Neural progenitor cell (in vitro differentiated cells): ENCODE results near the gene CELF4. TPM values are rescaled to one million over a fixed set of nuclear protein-coding genes. Genes with fewer than 3 reads are reported as not detected.

Experiments
- DNase-seq: peaks from one replicate; pipeline ENCODE4 v3.0.0-alpha.2; 2016; ENCODE audit warnings: low spot score
- H2AFZ ChIP-seq: fragments of 200-600 bp; sonication (generic); replicated peaks from 2 replicates; pipeline ENCODE4 v1.6.1; 2016; ENCODE audit warnings: antibody characterized with exemption
- H3F3A ChIP-seq: fragments of 200-600 bp; sonication (generic); 2 replicates; pipeline ENCODE4 v1.6.1; 2016; ENCODE audit warnings: antibody characterized with exemption, low read depth
- H3K27ac ChIP-seq: fragments of 200-600 bp; sonication (generic); 2 replicates; pipeline ENCODE4 v1.5.1; 2016; ENCODE audit warnings: mild to moderate bottlenecking
- H3K27me3 ChIP-seq: fragments of 200-600 bp; sonication (generic); 2 replicates; pipeline ENCODE4 v1.6.1; 2016; ENCODE audit warnings: mild to moderate bottlenecking, moderate library complexity
- H3K36me3 ChIP-seq: fragments of 200-600 bp; sonication (generic); 2 replicates; pipeline ENCODE4 v1.5.1; 2016
- H3K4me1 ChIP-seq: fragments of 200-600 bp; sonication (generic); 2 replicates; pipeline ENCODE4 v1.6.1; 2016; ENCODE audit warnings: mixed run types
- H3K4me2 ChIP-seq: fragments of 200-600 bp; sonication (generic); 2 replicates; pipeline ENCODE4 v1.6.1; 2016
- H3K4me3 ChIP-seq: fragments of 200-600 bp; sonication (generic); 2 replicates; pipeline ENCODE4 v1.5.1; 2016
- H3K79me2 ChIP-seq: fragments of 200-600 bp; sonication (generic); 2 replicates; pipeline ENCODE4 v1.6.1; 2016; ENCODE audit warnings: low read depth
- H3K9ac ChIP-seq: fragments of 200-600 bp; sonication (generic); 2 replicates; pipeline ENCODE4 v1.6.1; 2016
- H3K9me3 ChIP-seq: fragments of 200-600 bp; sonication (generic); 2 replicates; pipeline ENCODE4 v1.5.1; 2016; ENCODE audit warnings: low read depth
- H4K20me1 ChIP-seq: fragments of 200-600 bp; sonication (generic); 2 replicates; pipeline ENCODE4 v1.6.1; 2016; ENCODE audit warnings: low read depth
- H3K27ac Mint-ChIP-seq: 3 replicates; pipeline ENCODE4 v1.8.0; 2021; ENCODE audit warnings: mixed read lengths
- H3K27me3 Mint-ChIP-seq: 2 replicates; pipeline ENCODE4 v1.8.0; 2022; ENCODE audit warnings: low read depth, mild to moderate bottlenecking, inconsistent platforms, moderate library complexity, mixed read lengths; ENCODE audit not compliant: insufficient read depth
- H3K36me3 Mint-ChIP-seq: 3 replicates; pipeline ENCODE4 v1.8.0; 2021; ENCODE audit warnings: mixed read lengths
- H3K4me1 Mint-ChIP-seq: 3 replicates; pipeline ENCODE4 v1.8.0; 2021; ENCODE audit warnings: mixed read lengths
- H3K4me3 Mint-ChIP-seq: 3 replicates; pipeline ENCODE4 v1.8.0; 2021; ENCODE audit warnings: mild to moderate bottlenecking, moderate library complexity, mixed read lengths
- H3K9me3 Mint-ChIP-seq: 3 replicates; pipeline ENCODE4 v1.8.0; 2020; ENCODE audit warnings: mixed read lengths
- EZH2 ChIP-seq: fragments of 200-600 bp; sonication (generic); IDR thresholded peaks from 2 replicates; pipeline ENCODE4 v1.6.1; 2017; ENCODE audit warnings: antibody characterized with exemption, mild to moderate bottlenecking, moderate library complexity
- EZH2phosphoT487 ChIP-seq: fragments of 200-600 bp; sonication (generic); IDR thresholded peaks from 2 replicates; pipeline ENCODE4 v1.6.1; 2017; ENCODE audit warnings: antibody characterized with exemption
- total RNA-seq: library from RNA; depleted of rRNA; stranded (reverse); fragments of >200 nt; gene quantifications from 2 replicates; pipeline ENCODE4 v1.2.3, GENCODE V29; 2015; ENCODE audit warnings: low replicate concordance
- TF ChIP-seq, protein P1 (sequence below): fragments of 200-600 bp; sonication (generic); IDR thresholded peaks from 2 replicates; pipeline ENCODE4 v1.5.1; 2017; ENCODE audit warnings: antibody characterized with exemption, mild to moderate bottlenecking

CELF4 gene
- total RNA-seq, 1 donor from 2014 or later, result 1.8 TPM

DNA sequence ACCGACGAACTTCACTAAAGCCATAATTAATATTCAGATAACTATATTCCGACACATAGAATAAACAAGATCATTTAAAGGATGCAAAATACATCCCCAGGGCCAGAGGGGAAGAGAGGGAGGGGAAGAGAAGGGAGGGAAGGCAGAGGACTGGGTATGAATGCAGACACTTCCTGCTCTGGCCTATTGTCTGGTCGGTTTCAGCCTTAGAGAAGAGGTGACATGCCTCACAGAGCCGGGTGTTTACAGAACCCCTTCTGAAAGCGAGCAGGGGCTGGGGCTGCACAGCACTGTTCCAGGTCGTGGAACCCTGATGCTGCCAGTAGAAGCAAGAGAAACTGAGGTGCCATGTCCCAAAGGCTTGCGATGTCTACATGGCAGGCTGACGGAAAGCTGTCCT is 31.0 kb downstream of the CELF4 start:
- H3K27me3 Mint-ChIP-seq, result peaks cover 15% of the 10 kb centered on the region

DNA sequence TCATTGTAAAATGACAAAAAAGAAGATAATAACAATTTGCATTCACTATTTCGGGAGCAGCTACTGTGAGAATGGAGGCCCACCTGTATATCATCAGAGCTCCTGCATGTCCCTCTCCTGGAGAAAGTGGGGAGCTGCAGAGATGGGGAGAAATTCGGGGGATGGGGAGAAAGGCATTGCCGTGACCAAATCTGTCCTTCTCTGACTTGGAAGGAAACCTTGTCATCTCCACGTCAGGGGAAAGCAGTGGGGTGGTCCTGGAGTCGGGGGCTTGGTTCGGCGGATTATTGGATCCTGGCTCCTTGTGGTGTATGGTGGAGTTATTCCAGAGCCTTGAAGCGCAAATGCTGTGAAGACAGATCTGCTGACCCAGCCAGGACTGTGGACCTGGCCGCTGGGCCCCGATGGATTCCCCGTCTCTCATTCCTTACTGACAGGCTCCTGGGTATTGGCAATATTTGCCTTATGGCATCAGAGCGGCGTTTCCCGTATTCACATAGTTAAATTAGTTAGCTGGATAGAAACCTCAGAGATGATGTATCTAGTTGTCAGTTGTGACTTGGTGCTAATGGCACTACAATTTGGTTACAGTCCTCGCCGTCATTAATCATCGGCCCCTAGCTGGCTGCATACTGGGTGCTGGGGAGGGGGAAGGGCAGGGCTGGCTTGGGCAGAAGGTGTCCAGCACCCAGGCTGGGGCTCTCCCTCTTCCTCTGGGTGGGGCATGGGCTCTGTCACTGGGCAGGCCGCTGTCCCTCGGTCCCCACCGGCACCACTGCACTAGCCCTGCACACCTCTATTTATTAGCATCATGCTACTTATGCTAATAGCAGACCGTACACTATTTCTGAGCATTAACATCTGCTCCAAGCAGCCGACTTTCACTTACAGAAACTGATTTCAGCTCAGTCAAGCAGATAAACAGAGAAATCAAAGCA is 31.7 kb downstream of the CELF4 start:
- H3K4me1 Mint-ChIP-seq, result peaks cover 17% of the 10 kb centered on the region
- DNase-seq, result no peak
- no peaks in the 10 kb centered on the region for H3K9me3 Mint-ChIP-seq

More for the DNA sequence above, 31.0 kb downstream of the CELF4 start:
- TF ChIP-seq, protein P1, sequence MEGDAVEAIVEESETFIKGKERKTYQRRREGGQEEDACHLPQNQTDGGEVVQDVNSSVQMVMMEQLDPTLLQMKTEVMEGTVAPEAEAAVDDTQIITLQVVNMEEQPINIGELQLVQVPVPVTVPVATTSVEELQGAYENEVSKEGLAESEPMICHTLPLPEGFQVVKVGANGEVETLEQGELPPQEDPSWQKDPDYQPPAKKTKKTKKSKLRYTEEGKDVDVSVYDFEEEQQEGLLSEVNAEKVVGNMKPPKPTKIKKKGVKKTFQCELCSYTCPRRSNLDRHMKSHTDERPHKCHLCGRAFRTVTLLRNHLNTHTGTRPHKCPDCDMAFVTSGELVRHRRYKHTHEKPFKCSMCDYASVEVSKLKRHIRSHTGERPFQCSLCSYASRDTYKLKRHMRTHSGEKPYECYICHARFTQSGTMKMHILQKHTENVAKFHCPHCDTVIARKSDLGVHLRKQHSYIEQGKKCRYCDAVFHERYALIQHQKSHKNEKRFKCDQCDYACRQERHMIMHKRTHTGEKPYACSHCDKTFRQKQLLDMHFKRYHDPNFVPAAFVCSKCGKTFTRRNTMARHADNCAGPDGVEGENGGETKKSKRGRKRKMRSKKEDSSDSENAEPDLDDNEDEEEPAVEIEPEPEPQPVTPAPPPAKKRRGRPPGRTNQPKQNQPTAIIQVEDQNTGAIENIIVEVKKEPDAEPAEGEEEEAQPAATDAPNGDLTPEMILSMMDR, result no peak
- TF ChIP-seq EZH2 (no peak), EZH2phosphoT487 (no peak)
- H3K9me3 Mint-ChIP-seq, result no peaks in the 10 kb centered on the region
- H3K4me1 ChIP-seq, result peaks cover 22% of the 10 kb centered on the region
- no peaks in the 10 kb centered on the region for H3K36me3 Mint-ChIP-seq
- H3K27me3 ChIP-seq, result peaks cover 29% of the 10 kb centered on the region
- no peaks in the 10 kb centered on the region for H3K9me3 ChIP-seq
- H3K4me2 ChIP-seq, result no peak overlapping the region
- no peak overlapping the region for H3K4me3 Mint-ChIP-seq
- no peak overlapping the region for H3K27ac ChIP-seq
- no peak overlapping the region for H3K4me3 ChIP-seq
- no peaks in the 10 kb centered on the region for H3F3A ChIP-seq
- H3K9ac ChIP-seq, result no peak overlapping the region
- no peak overlapping the region for H3K27ac Mint-ChIP-seq
- H3K79me2 ChIP-seq, result no peaks in the 10 kb centered on the region
- no peak overlapping the region for H2AFZ ChIP-seq
- H3K36me3 ChIP-seq, result no peaks in the 10 kb centered on the region
- DNase-seq, result no peak
- H3K4me1 Mint-ChIP-seq, result peaks cover 17% of the 10 kb centered on the region
- no peaks in the 10 kb centered on the region for H4K20me1 ChIP-seq

DNA sequence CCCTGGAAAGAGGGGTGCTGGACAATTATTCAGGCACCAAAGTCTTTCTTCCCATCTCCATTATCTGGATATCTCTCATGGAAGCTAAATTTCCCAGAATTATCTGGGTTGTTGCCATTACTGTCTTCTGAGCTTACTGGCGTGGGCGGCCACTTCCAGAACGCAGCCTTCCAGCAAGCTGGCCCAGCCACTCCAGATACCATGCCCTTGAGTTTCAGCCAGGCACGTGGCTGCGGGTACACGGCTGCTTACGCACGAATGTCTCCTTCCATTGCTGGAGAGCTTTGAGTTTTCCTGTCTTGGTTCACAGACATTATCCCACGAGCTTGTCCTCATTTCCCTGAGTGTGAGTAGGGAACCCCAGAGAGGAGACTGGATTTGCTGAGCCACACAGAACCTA is 32.7 kb downstream of the CELF4 start:
- Histone ChIP-seq H3K4me1 (peaks cover 14% of the 10 kb centered on the region), H3K9me3 (no peaks in the 10 kb centered on the region), H2AFZ (no peak overlapping the region), H3F3A (no peaks in the 10 kb centered on the region), H3K36me3 (no peaks in the 10 kb centered on the region), H3K4me2 (no peak overlapping the region), H3K27ac (no peak overlapping the region), H4K20me1 (no peaks in the 10 kb centered on the region), H3K4me3 (no peak overlapping the region), H3K9ac (no peak overlapping the region), H3K27me3 (peaks cover 12% of the 10 kb centered on the region), H3K79me2 (no peaks in the 10 kb centered on the region)
- Mint-ChIP-seq H3K27ac (no peak overlapping the region), H3K4me3 (no peak overlapping the region), H3K9me3 (no peaks in the 10 kb centered on the region), H3K4me1 (peaks cover 19% of the 10 kb centered on the region), H3K27me3 (peaks cover 19% of the 10 kb centered on the region), H3K36me3 (no peaks in the 10 kb centered on the region)
- no peak for TF ChIP-seq EZH2phosphoT487
- DNase-seq, result no peak

More for the DNA sequence above, 31.7 kb downstream of the CELF4 start:
- Histone ChIP-seq H3K79me2 (no peaks in the 10 kb centered on the region), H2AFZ (no peak overlapping the region), H3K9ac (no peak overlapping the region), H3K4me3 (no peak overlapping the region), H3K9me3 (no peaks in the 10 kb centered on the region), H3K36me3 (no peaks in the 10 kb centered on the region), H3K27ac (no peak overlapping the region), H4K20me1 (no peaks in the 10 kb centered on the region), H3F3A (no peaks in the 10 kb centered on the region), H3K27me3 (peaks cover 21% of the 10 kb centered on the region), H3K4me1 (peaks cover 21% of the 10 kb centered on the region), H3K4me2 (no peak overlapping the region)
- Mint-ChIP-seq H3K4me3 (no peak overlapping the region), H3K27me3 (peaks cover 19% of the 10 kb centered on the region), H3K36me3 (no peaks in the 10 kb centered on the region), H3K27ac (no peak overlapping the region)
- TF ChIP-seq, protein P1, result peak; percentile 52
- TF ChIP-seq EZH2, result no peak
- no peak for TF ChIP-seq EZH2phosphoT487

DNA sequence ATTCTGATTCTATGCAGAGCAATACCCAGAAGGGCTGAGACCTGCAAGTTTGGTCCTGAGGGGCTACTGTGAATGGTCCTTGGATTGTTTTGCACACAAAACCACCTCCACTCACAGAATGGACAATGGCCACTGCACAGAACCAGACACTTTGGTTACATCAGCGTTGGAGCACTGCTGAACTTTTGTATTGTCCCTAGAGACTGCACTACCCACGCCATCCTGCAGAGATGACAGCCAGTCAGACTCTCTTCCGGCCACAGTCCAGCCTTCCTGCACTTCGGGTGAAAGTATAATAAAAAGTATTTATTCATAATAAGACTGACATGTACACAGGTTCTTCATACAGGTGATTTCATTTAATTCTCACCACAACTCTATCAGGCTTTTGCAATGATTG is 35.7 kb downstream of the CELF4 start:
- no peak for DNase-seq
- Mint-ChIP-seq H3K27me3 (peaks cover 21% of the 10 kb centered on the region), H3K4me3 (no peak overlapping the region), H3K36me3 (no peaks in the 10 kb centered on the region), H3K27ac (no peak overlapping the region), H3K4me1 (peaks cover 39% of the 10 kb centered on the region), H3K9me3 (no peaks in the 10 kb centered on the region)
- Histone ChIP-seq H3K9me3 (no peaks in the 10 kb centered on the region), H2AFZ (no peak overlapping the region), H3K4me2 (no peak overlapping the region), H3K36me3 (no peaks in the 10 kb centered on the region), H3K27me3 (peaks cover 18% of the 10 kb centered on the region), H3K4me3 (no peak overlapping the region), H3K4me1 (peaks cover 31% of the 10 kb centered on the region), H3K27ac (no peak overlapping the region), H3F3A (peaks cover 7% of the 10 kb centered on the region), H4K20me1 (no peaks in the 10 kb centered on the region), H3K9ac (no peak overlapping the region), H3K79me2 (no peaks in the 10 kb centered on the region)
- TF ChIP-seq, protein P1, result no peak
- no peak for TF ChIP-seq EZH2
- TF ChIP-seq EZH2phosphoT487, result no peak
